GM23248 (cell line): ENCODE results near the gene AQP12A. TPM values are rescaled to one million over a fixed set of nuclear protein-coding genes. Genes with fewer than 3 reads are reported as not detected.
"Not testable (repeated sequence)": the region's sequence is repeated elsewhere in the genome, so short reads cannot be mapped to it uniquely, and the experiment has no call there.

Source experiments
- DNase-seq: peaks from one replicate; pipeline ENCODE4 v3.0.0-alpha.2; 2015
- H2AFZ ChIP-seq: fragments of 200-600 bp; sonication (generic); 2 replicates; pipeline ENCODE4 v1.6.1; 2016; ENCODE audit warnings: antibody characterized with exemption
- H3F3A ChIP-seq: fragments of 200-600 bp; sonication (generic); 2 replicates; pipeline ENCODE4 v1.6.1; 2016; ENCODE audit warnings: mild to moderate bottlenecking, antibody characterized with exemption, mixed run types; ENCODE audit not compliant: insufficient read depth
- H3K27ac ChIP-seq: fragments of 200-600 bp; sonication (generic); 2 replicates; pipeline ENCODE4 v1.5.1; 2016; ENCODE audit warnings: mild to moderate bottlenecking
- H3K27me3 ChIP-seq: fragments of 200-600 bp; sonication (generic); replicated peaks from 2 replicates; pipeline ENCODE4 v1.6.1; 2016; ENCODE audit warnings: mild to moderate bottlenecking; ENCODE audit not compliant: insufficient read depth
- H3K36me3 ChIP-seq: fragments of 200-600 bp; sonication (generic); 2 replicates; pipeline ENCODE4 v1.6.1; 2016; ENCODE audit warnings: low read depth, mild to moderate bottlenecking
- H3K4me1 ChIP-seq: fragments of 200-600 bp; sonication (generic); 2 replicates; pipeline ENCODE4 v1.6.1; 2016; ENCODE audit warnings: mild to moderate bottlenecking; ENCODE audit not compliant: insufficient read depth
- H3K4me2 ChIP-seq: fragments of 200-600 bp; sonication (generic); one replicate; pipeline ENCODE4 v1.6.1; 2016; ENCODE audit warnings: mild to moderate bottlenecking; ENCODE audit not compliant: unreplicated experiment
- H3K4me3 ChIP-seq: fragments of 200-600 bp; sonication (generic); 2 replicates; pipeline ENCODE4 v1.5.1; 2016; ENCODE audit warnings: mild to moderate bottlenecking
- H3K79me2 ChIP-seq: fragments of 200-600 bp; sonication (generic); 2 replicates; pipeline ENCODE4 v1.6.1; 2016; ENCODE audit warnings: mild to moderate bottlenecking; ENCODE audit not compliant: insufficient read depth
- H3K9ac ChIP-seq: fragments of 200-600 bp; sonication (generic); 2 replicates; pipeline ENCODE4 v1.6.1; 2016; ENCODE audit warnings: mild to moderate bottlenecking
- H3K9me2 ChIP-seq: fragments of 200-600 bp; sonication (generic); 2 replicates; pipeline ENCODE4 v1.6.1; 2016; ENCODE audit warnings: mixed run types, mild to moderate bottlenecking, moderate library complexity; ENCODE audit not compliant: insufficient read depth
- H3K9me3 ChIP-seq: fragments of 200-600 bp; sonication (generic); one replicate; pipeline ENCODE4 v1.6.1; 2017; ENCODE audit warnings: low read depth
- H4K20me1 ChIP-seq: fragments of 200-600 bp; sonication (generic); 2 replicates; pipeline ENCODE4 v1.6.0; 2016; ENCODE audit not compliant: insufficient read depth
- EZH2 ChIP-seq: fragments of 200-600 bp; sonication (generic); IDR thresholded peaks from 2 replicates; pipeline ENCODE4 v1.6.1; 2018; ENCODE audit warnings: antibody characterized with exemption, mild to moderate bottlenecking; ENCODE audit not compliant: insufficient read depth, poor library complexity, severe bottlenecking
- EZH2phosphoT487 ChIP-seq: fragments of 200-600 bp; sonication (generic); IDR thresholded peaks from 2 replicates; pipeline ENCODE4 v1.6.1; 2018; ENCODE audit warnings: antibody characterized with exemption, moderate library complexity, mild to moderate bottlenecking, low read depth; ENCODE audit not compliant: insufficient read depth
- WGBS, 2 experiments: methylation state at CpG; one replicate each; pipeline ENCODE4 v1.1.6; 2015 to 2017; ENCODE audit warnings: low lambda C conversion rate in 2 of 2, low coverage in 1 of 2; ENCODE audit errors: missing lambda C conversion rate in 2 of 2; 5-methylcytosine and 5-hydroxymethylcytosine counted together
- in situ Hi-C: fragments of 300-500 bp; cut with MboI; formaldehyde crosslinking; loops from 2 replicates; pipeline ENCODE4 v1.15.0; 2020
- polyA plus RNA-seq: library from polyadenylated mRNA; unstranded; fragments of >200 nt; fragmentation: Nextera tagmentation; extraction: Ambion mirVana; gene quantifications from 2 replicates; pipeline ENCODE4 v1.2.1, GENCODE V29; 2016
- total RNA-seq: library from RNA; depleted of rRNA; stranded (reverse); fragments of >200 nt; shearing (Covaris generic); gene quantifications from 2 replicates; pipeline ENCODE4 v1.2.3, GENCODE V29; 2014

The AQP12A gene
- total and polyA plus RNA-seq, 2 experiments from 2014 or later: not detected

GRCh38 chr2:240655931-240656886 is 35.5 kb upstream of the AQP12A start:
- no peaks in the 10 kb centered on the region for H3F3A ChIP-seq
- no peak overlapping the region for H3K9ac ChIP-seq
- H3K9me3 ChIP-seq: no peaks in the 10 kb centered on the region
- no peaks in the 10 kb centered on the region for H3K36me3 ChIP-seq
- H4K20me1 ChIP-seq: no peaks in the 10 kb centered on the region
- H3K9me2 ChIP-seq: no peaks in the 10 kb centered on the region
- 65% methylated on average over 10 of the region's 10 CpGs for WGBS, 2 experiments
- DNase-seq: peak; percentile 46
- H3K4me3 ChIP-seq: no peak overlapping the region
- TF ChIP-seq EZH2: no peak
- TF ChIP-seq EZH2phosphoT487: no peak
- no peaks in the 10 kb centered on the region for H3K79me2 ChIP-seq
- no peak overlapping the region for H2AFZ ChIP-seq
- H3K4me1 ChIP-seq: no peaks in the 10 kb centered on the region
- H3K4me2 ChIP-seq: no peak overlapping the region
- in situ Hi-C loops: no loop called here
- no peak overlapping the region for H3K27ac ChIP-seq
- H3K27me3 ChIP-seq: peaks cover 56% of the 10 kb centered on the region

GRCh38 chr2:240659883-240660282 is 31.8 kb upstream of the AQP12A start:
- H3K27ac ChIP-seq, H2AFZ ChIP-seq, H3K9me3 ChIP-seq, H3K79me2 ChIP-seq, in situ Hi-C loops, H3K4me2 ChIP-seq, H4K20me1 ChIP-seq, H3K4me1 ChIP-seq, DNase-seq, H3K4me3 ChIP-seq, H3K9me2 ChIP-seq, H3F3A ChIP-seq, H3K36me3 ChIP-seq, H3K9ac ChIP-seq: not testable (repeated sequence)
- H3K27me3 ChIP-seq: peaks cover 60% of the 10 kb centered on the region
- 66 to 68% methylated on average over 7 of the region's 7 CpGs for WGBS, 2 experiments

GRCh38 chr2:240662681-240663080 is 29.0 kb upstream of the AQP12A start:
- in situ Hi-C loops: no loop called here
- H3K27me3 ChIP-seq: peaks cover 67% of the 10 kb centered on the region
- H4K20me1 ChIP-seq: no peaks in the 10 kb centered on the region
- 48 to 51% methylated on average over 3 of the region's 3 CpGs for WGBS, 2 experiments
- no peaks in the 10 kb centered on the region for H3K36me3 ChIP-seq
- H3K4me2 ChIP-seq: no peak overlapping the region
- H2AFZ ChIP-seq: no peak overlapping the region
- TF ChIP-seq EZH2 (no peak), EZH2phosphoT487 (no peak)
- no peak for DNase-seq
- no peaks in the 10 kb centered on the region for H3K79me2 ChIP-seq
- no peaks in the 10 kb centered on the region for H3F3A ChIP-seq
- no peaks in the 10 kb centered on the region for H3K4me1 ChIP-seq
- H3K9me2 ChIP-seq: no peaks in the 10 kb centered on the region
- no peak overlapping the region for H3K9ac ChIP-seq
- H3K9me3 ChIP-seq: no peaks in the 10 kb centered on the region
- H3K4me3 ChIP-seq: no peak overlapping the region
- no peak overlapping the region for H3K27ac ChIP-seq

GRCh38 chr2:240663546-240664190 is 28.0 kb upstream of the AQP12A start:
- Histone ChIP-seq H4K20me1 (no peaks in the 10 kb centered on the region), H3K27me3 (peaks cover 67% of the 10 kb centered on the region), H3K9ac (no peak overlapping the region), H3F3A (no peaks in the 10 kb centered on the region), H2AFZ (no peak overlapping the region), H3K4me3 (no peak overlapping the region), H3K4me2 (no peak overlapping the region), H3K4me1 (no peaks in the 10 kb centered on the region), H3K9me2 (no peaks in the 10 kb centered on the region), H3K9me3 (no peaks in the 10 kb centered on the region), H3K36me3 (no peaks in the 10 kb centered on the region), H3K79me2 (no peaks in the 10 kb centered on the region), H3K27ac (no peak overlapping the region)
- in situ Hi-C loops: no loop called here
- WGBS, 2 experiments: 47% methylated on average over 6 of the region's 6 CpGs
- TF ChIP-seq EZH2: no peak
- no peak for TF ChIP-seq EZH2phosphoT487
- DNase-seq: no peak
